ENCODE results near the gene PTTG1IP.

- peak in 1 of 2 donors; percentile 38 for TF ChIP-seq POLR2AphosphoS5 (IDR thresholded peaks at IDR 0.05)
- TF ChIP-seq, protein P1, sequence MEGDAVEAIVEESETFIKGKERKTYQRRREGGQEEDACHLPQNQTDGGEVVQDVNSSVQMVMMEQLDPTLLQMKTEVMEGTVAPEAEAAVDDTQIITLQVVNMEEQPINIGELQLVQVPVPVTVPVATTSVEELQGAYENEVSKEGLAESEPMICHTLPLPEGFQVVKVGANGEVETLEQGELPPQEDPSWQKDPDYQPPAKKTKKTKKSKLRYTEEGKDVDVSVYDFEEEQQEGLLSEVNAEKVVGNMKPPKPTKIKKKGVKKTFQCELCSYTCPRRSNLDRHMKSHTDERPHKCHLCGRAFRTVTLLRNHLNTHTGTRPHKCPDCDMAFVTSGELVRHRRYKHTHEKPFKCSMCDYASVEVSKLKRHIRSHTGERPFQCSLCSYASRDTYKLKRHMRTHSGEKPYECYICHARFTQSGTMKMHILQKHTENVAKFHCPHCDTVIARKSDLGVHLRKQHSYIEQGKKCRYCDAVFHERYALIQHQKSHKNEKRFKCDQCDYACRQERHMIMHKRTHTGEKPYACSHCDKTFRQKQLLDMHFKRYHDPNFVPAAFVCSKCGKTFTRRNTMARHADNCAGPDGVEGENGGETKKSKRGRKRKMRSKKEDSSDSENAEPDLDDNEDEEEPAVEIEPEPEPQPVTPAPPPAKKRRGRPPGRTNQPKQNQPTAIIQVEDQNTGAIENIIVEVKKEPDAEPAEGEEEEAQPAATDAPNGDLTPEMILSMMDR (IDR thresholded peaks at IDR 0.05), result no peak
- TF ChIP-seq EP300 (IDR thresholded peaks at IDR 0.05), result peak in 1 of 4 donors; percentile 0
- no peak for TF ChIP-seq POLR2A (IDR thresholded peaks at IDR 0.05)
These were observed 2.6 kb downstream of the PTTG1IP start for GRCh38 chr21:44870748-44871495.

All from upper lobe of left lung (tissue), 4 donors.